Natural killer cell (primary cell): ENCODE results near the gene HAAO. TPM values are rescaled to one million over a fixed set of nuclear protein-coding genes. Genes with fewer than 3 reads are reported as not detected.

Experiments used
- ATAC-seq, 3 donors: fragments of 150-1000 bp in 2 of 3; fragments of 200-7000 bp in 1 of 3; cut with Tn5 transposase; 1 replicate in 1 of 3; 2 replicates in 2 of 3; pipeline ENCODE4 v1.10.0; 2021; ENCODE audit warnings: mild to moderate bottlenecking in 2 of 3, moderate library complexity in 2 of 3
- DNase-seq, 2 donors: peaks; one replicate each; pipeline versions ENCODE4 v3.0.0 to v3.0.0-alpha.2; 2013 to 2021; ENCODE audit warnings: mixed read lengths in 1 of 2
- H3K27ac ChIP-seq: one replicate; pipeline ENCODE4 v1.5.1; 2013; ENCODE audit warnings: mild to moderate bottlenecking, low read length
- H3K27me3 ChIP-seq: one replicate; pipeline ENCODE4 v1.6.1; 2013; ENCODE audit warnings: low read length; ENCODE audit not compliant: control insufficient read depth, insufficient read depth
- H3K36me3 ChIP-seq: one replicate; pipeline ENCODE4 v1.6.1; 2013; ENCODE audit warnings: low read length; ENCODE audit not compliant: control insufficient read depth, insufficient read depth
- H3K4me1 ChIP-seq: one replicate; pipeline ENCODE4 v1.6.1; 2013; ENCODE audit warnings: low read length; ENCODE audit not compliant: control insufficient read depth, insufficient read depth
- H3K4me3 ChIP-seq: one replicate; pipeline ENCODE4 v1.5.1; 2013; ENCODE audit warnings: low read length
- H3K9me3 ChIP-seq: one replicate; pipeline ENCODE4 v1.6.1; 2013; ENCODE audit warnings: low read length; ENCODE audit not compliant: control insufficient read depth, insufficient read depth
- H3K27ac Mint-ChIP-seq, 2 donors: one replicate each; pipeline ENCODE4 v1.8.0; 2022; ENCODE audit warnings: mild to moderate bottlenecking in 2 of 2, mixed read lengths in 2 of 2, moderate library complexity in 1 of 2
- H3K27me3 Mint-ChIP-seq, 2 donors: one replicate each; pipeline ENCODE4 v1.8.0; 2022; ENCODE audit warnings: low read depth in 2 of 2, mixed read lengths in 2 of 2
- H3K36me3 Mint-ChIP-seq: one replicate; pipeline ENCODE4 v1.8.0; 2022; ENCODE audit warnings: mixed read lengths
- H3K4me1 Mint-ChIP-seq, 2 donors: one replicate each; pipeline ENCODE4 v1.8.0; 2022; ENCODE audit warnings: mixed read lengths in 2 of 2
- H3K4me3 Mint-ChIP-seq: one replicate; pipeline ENCODE4 v1.8.0; 2022; ENCODE audit warnings: mild to moderate bottlenecking, moderate library complexity, mixed read lengths
- H3K9me3 Mint-ChIP-seq, 2 donors: one replicate each; pipeline ENCODE4 v1.8.0; 2022; ENCODE audit warnings: mixed read lengths in 2 of 2
- CTCF ChIP-seq: fragments of 200-600 bp; IDR thresholded peaks from one replicate; pipeline ENCODE4 v1.8.0; 2022; ENCODE audit warnings: antibody characterized with exemption
- WGBS: methylation state at CpG from one replicate; pipeline ENCODE4 v1.1.7; 2013; ENCODE audit warnings: missing lambda C conversion rate; ENCODE audit not compliant: insufficient coverage; 5-methylcytosine and 5-hydroxymethylcytosine counted together
- intact Hi-C: fragments of 100-400 bp; cut with micrococcal nuclease; formaldehyde crosslinking; loops from one replicate; pipeline ENCODE4 v1.14.2; 2022
- total RNA-seq, 4 donors: library from RNA; stranded (reverse); fragments of 120-200 nt in 1 of 4; gene quantifications; one replicate each; pipeline versions ENCODE4 v1.2.3 to v1.2.4, GENCODE V29; 2013 to 2022

HAAO gene
- total RNA-seq, 3 donors from 2014 or later (not counting 1 experiment from before 2014, with no cell fraction given), result 0.35 to 1.3 (median 0.68) TPM

GRCh38 chr2:42769583-42770287 is 22.6 kb downstream of the HAAO start:
- no peak for TF ChIP-seq CTCF
- Histone ChIP-seq H3K36me3 (no peaks in the 10 kb centered on the region), H3K27me3 (no peaks in the 10 kb centered on the region), H3K4me3 (no peak overlapping the region), H3K4me1 (no peaks in the 10 kb centered on the region), H3K9me3 (no peaks in the 10 kb centered on the region), H3K27ac (no peak overlapping the region)
- Mint-ChIP-seq H3K27ac (no peak overlapping the region), H3K9me3 (no peaks in the 10 kb centered on the region), H3K4me3 (no peak overlapping the region), H3K27me3 (no peaks in the 10 kb centered on the region), H3K36me3 (no peaks in the 10 kb centered on the region), H3K4me1 (no peaks in the 10 kb centered on the region)
- intact Hi-C loops, result no loop called here
- WGBS, result 94% methylated on average over 10 of the region's 10 CpGs
- ATAC-seq, result no peak
- no peak for DNase-seq

- WGBS, result 95% methylated on average over 2 of the region's 3 CpGs
- H3K27ac ChIP-seq, result no peak overlapping the region
- no peaks in the 10 kb centered on the region for H3K36me3 ChIP-seq
Observed at GRCh38 chr2:42768706-42769256, 23.6 kb downstream of the HAAO start.

GRCh38 chr2:42767899-42768705 is 24.3 kb downstream of the HAAO start:
- peaks cover 7% of the 10 kb centered on the region for H3K4me1 ChIP-seq
- intact Hi-C loops, result no loop called here
- TF ChIP-seq CTCF, result no peak

More at GRCh38 chr2:42768706-42769256, 23.6 kb downstream of the HAAO start:
- Histone ChIP-seq H3K9me3 (no peaks in the 10 kb centered on the region), H3K4me3 (no peak overlapping the region), H3K27me3 (no peaks in the 10 kb centered on the region), H3K4me1 (peaks cover 5% of the 10 kb centered on the region)
- Mint-ChIP-seq H3K9me3 (no peaks in the 10 kb centered on the region), H3K4me1 (peaks cover 0 to 1% of the 10 kb centered on the region in 2 donors), H3K27me3 (no peaks in the 10 kb centered on the region), H3K36me3 (no peaks in the 10 kb centered on the region), H3K4me3 (no peak overlapping the region), H3K27ac (no peak overlapping the region)
- TF ChIP-seq CTCF, result no peak
- no peak for DNase-seq
- ATAC-seq, result no peak
- intact Hi-C loops, result no loop called here

More at GRCh38 chr2:42767899-42768705, 24.3 kb downstream of the HAAO start:
- Mint-ChIP-seq H3K27me3 (no peaks in the 10 kb centered on the region), H3K4me1 (peaks cover 0 to 8% of the 10 kb centered on the region in 2 donors), H3K9me3 (no peaks in the 10 kb centered on the region), H3K4me3 (no peak overlapping the region), H3K27ac (no peak overlapping the region), H3K36me3 (no peaks in the 10 kb centered on the region)
- WGBS, result 97% methylated on average over 14 of the region's 14 CpGs
- Histone ChIP-seq H3K36me3 (no peaks in the 10 kb centered on the region), H3K4me3 (no peak overlapping the region), H3K9me3 (no peaks in the 10 kb centered on the region), H3K27me3 (no peaks in the 10 kb centered on the region), H3K27ac (no peak overlapping the region)
- DNase-seq (no peak), ATAC-seq (no peak)
